ENCODE measurements around the gene FCER1G. TPM values are rescaled to one million over a fixed set of nuclear protein-coding genes. Genes with fewer than 3 reads are reported as not detected.
A peak's percentile ranks its signal among the peaks of the same experiment; 100 is the strongest.

FCER1G gene
- total RNA-seq, 2 experiments from 2014 or later, result 2.0 TPM

GRCh38 chr1:161197560-161198193, 17.4 kb upstream of the FCER1G start:
- Mint-ChIP-seq H3K27ac (peak overlapping the region; percentile 20), H3K9me3 (no peaks in the 10 kb centered on the region), H3K36me3 (ENCODE audit: low read depth) (peaks cover 8% of the 10 kb centered on the region), H3K27me3 (no peaks in the 10 kb centered on the region), H3K4me3 (no peak overlapping the region), H3K4me1 (ENCODE audit: low read depth) (peaks cover 41% of the 10 kb centered on the region)
- H3K36me3 ChIP-seq (ENCODE audit: insufficient read depth, low read length), result no peaks in the 10 kb centered on the region
- peaks cover 61% of the 10 kb centered on the region for H3K4me1 ChIP-seq (ENCODE audit: insufficient read depth, low read length)
- intact Hi-C loops (cut with DNase I, micrococcal nuclease), result loop anchor here in 1 of 2 experiments (2.0 kb wide), 1 partner anchor 29 kb away; no protein-coding TSS in a partner anchor
- DNase-seq (no peak), ATAC-seq (ENCODE audit: poor library complexity) (no peak)
- ChIA-PET POLR2A (interaction anchor here (0.7 kb wide), 1 partner anchor 108 kb away, joined by 3 read pairs; no protein-coding TSS in a partner anchor), CTCF (no interaction called here)
- TF ChIP-seq CTCF (IDR thresholded peaks at IDR 0.05), result no peak
- no peaks in the 10 kb centered on the region for H3K9me3 ChIP-seq (ENCODE audit: control insufficient read depth in 1 of 2, insufficient read depth in 1 of 2, low read length in 2 of 2)
- no peaks in the 10 kb centered on the region for H3K27me3 ChIP-seq (ENCODE audit: control insufficient read depth in 1 of 2, insufficient read depth in 2 of 2, low read length in 2 of 2)
- H3K4me3 ChIP-seq (ENCODE audit: low read length), result no peak overlapping the region
- no peak overlapping the region for H3K27ac ChIP-seq (ENCODE audit: low read depth in 1 of 2, low read length in 2 of 2)

GRCh38 chr1:161198194-161198896, 16.8 kb upstream of the FCER1G start:
- H3K27ac Mint-ChIP-seq, result no peak overlapping the region
- no peak overlapping the region for H3K4me3 Mint-ChIP-seq
- H3K27me3 Mint-ChIP-seq, result no peaks in the 10 kb centered on the region
- no peak for ATAC-seq (ENCODE audit: poor library complexity)
- intact Hi-C loops (cut with DNase I, micrococcal nuclease), result loop anchor here in 1 of 2 experiments (2.0 kb wide), 1 partner anchor 30 kb away; no protein-coding TSS in a partner anchor
- POLR2A ChIA-PET, result interaction anchor here (1.7 kb wide), 1 partner anchor 16 kb away, joined by 7 read pairs; no protein-coding TSS in a partner anchor
- Histone ChIP-seq H3K4me3 (ENCODE audit: low read length) (no peak overlapping the region), H3K9me3 (ENCODE audit: control insufficient read depth in 1 of 2, insufficient read depth in 1 of 2, low read length in 2 of 2) (no peaks in the 10 kb centered on the region), H3K36me3 (ENCODE audit: insufficient read depth, low read length) (peaks cover 1% of the 10 kb centered on the region), H3K27me3 (ENCODE audit: control insufficient read depth in 1 of 2, insufficient read depth in 2 of 2, low read length in 2 of 2) (no peaks in the 10 kb centered on the region), H3K27ac (ENCODE audit: low read depth in 1 of 2, low read length in 2 of 2) (no peak overlapping the region), H3K4me1 (ENCODE audit: insufficient read depth, low read length) (peaks cover 61% of the 10 kb centered on the region)
- no peaks in the 10 kb centered on the region for H3K9me3 Mint-ChIP-seq
- no peak for DNase-seq
- TF ChIP-seq CTCF (IDR thresholded peaks at IDR 0.05), result no peak
- H3K4me1 Mint-ChIP-seq (ENCODE audit: low read depth), result peaks cover 43% of the 10 kb centered on the region
- CTCF ChIA-PET, result no interaction called here
- H3K36me3 Mint-ChIP-seq (ENCODE audit: low read depth), result peaks cover 10% of the 10 kb centered on the region

- H3K27ac ChIP-seq (ENCODE audit: low read depth in 1 of 2, low read length in 2 of 2), result peak within 1 kb of the TSS in 1 of 2 donors; percentile 86
- POLR2A ChIA-PET, result interaction anchor here (1.7 kb wide), 1 partner anchor 17 kb away, joined by 7 read pairs; no protein-coding TSS in a partner anchor
These were observed 16.1 kb upstream of the FCER1G start, which contains the start of gene ADAMTS4 for GRCh38 chr1:161198897-161199431. Gene ADAMTS4, minus strand, starts transcription at chr1:161199054. Its CDS starts 427 bp downstream, at chr1:161198627.

More at GRCh38 chr1:161198897-161199431, 16.1 kb upstream of the FCER1G start, which contains the start of gene ADAMTS4:
- H3K4me1 Mint-ChIP-seq (ENCODE audit: low read depth), result peaks cover 50% of the 10 kb centered on the region
- H3K4me3 ChIP-seq (ENCODE audit: low read length), result no peak within 1 kb of the TSS
- DNase-seq (peak in 1 of 14 experiments; percentile 5), ATAC-seq (ENCODE audit: poor library complexity) (no peak)
- peak within 1 kb of the TSS; percentile 95 for H3K27ac Mint-ChIP-seq
- TF ChIP-seq CTCF (IDR thresholded peaks at IDR 0.05), result no peak
- CTCF ChIA-PET, result no interaction called here
- H3K36me3 ChIP-seq (ENCODE audit: insufficient read depth, low read length), result peaks cover 7% of the 10 kb centered on the region
- H3K27me3 Mint-ChIP-seq, result no peaks in the 10 kb centered on the region
- H3K4me1 ChIP-seq (ENCODE audit: insufficient read depth, low read length), result peaks cover 63% of the 10 kb centered on the region
- H3K27me3 ChIP-seq (ENCODE audit: control insufficient read depth in 1 of 2, insufficient read depth in 2 of 2, low read length in 2 of 2), result no peaks in the 10 kb centered on the region
- H3K9me3 ChIP-seq (ENCODE audit: control insufficient read depth in 1 of 2, insufficient read depth in 1 of 2, low read length in 2 of 2), result no peaks in the 10 kb centered on the region
- H3K9me3 Mint-ChIP-seq, result no peaks in the 10 kb centered on the region
- H3K36me3 Mint-ChIP-seq (ENCODE audit: low read depth), result peaks cover 14% of the 10 kb centered on the region
- peak within 1 kb of the TSS; percentile 70 for H3K4me3 Mint-ChIP-seq
- intact Hi-C loops (cut with DNase I, micrococcal nuclease), result loop anchor here in 1 of 2 experiments (2.0 kb wide), 1 partner anchor 30 kb away; no protein-coding TSS in a partner anchor

Data from CD4-positive, alpha-beta T cell (primary cell).